ENCODE results near the gene SMYD3.

The SMYD3 gene

GRCh38 chr1:246318036-246318359 is 189.1 kb downstream of the SMYD3 start:
- H3K9ac ChIP-seq (ENCODE audit: low read length) = no peak overlapping the region
- H3K4me3 ChIP-seq (ENCODE audit: low read depth in 1 of 2, low read length in 2 of 2) = no peak overlapping the region
- no peak overlapping the region for H3K27ac ChIP-seq (ENCODE audit: low read depth, low read length)
- H3K9me3 ChIP-seq (ENCODE audit: low read length) = no peaks in the 10 kb centered on the region
- no peaks in the 10 kb centered on the region for H3K36me3 ChIP-seq (ENCODE audit: insufficient read depth, low read length)
- no peaks in the 10 kb centered on the region for H3K27me3 ChIP-seq (ENCODE audit: control insufficient read depth in 1 of 2, insufficient read depth in 2 of 2, low read length in 2 of 2)
- no peaks in the 10 kb centered on the region for H3K4me1 ChIP-seq (ENCODE audit: insufficient read depth, low read length)

GRCh38 chr1:246317332-246318035 is 189.6 kb downstream of the SMYD3 start:
- H3K9me3 ChIP-seq (ENCODE audit: low read length) = no peaks in the 10 kb centered on the region
- H3K9ac ChIP-seq (ENCODE audit: low read length) = no peak overlapping the region
- H3K27ac ChIP-seq (ENCODE audit: low read depth, low read length) = no peak overlapping the region
- H3K27me3 ChIP-seq (ENCODE audit: control insufficient read depth in 1 of 2, insufficient read depth in 2 of 2, low read length in 2 of 2) = no peaks in the 10 kb centered on the region
- H3K4me1 ChIP-seq (ENCODE audit: insufficient read depth, low read length) = no peaks in the 10 kb centered on the region
- H3K4me3 ChIP-seq (ENCODE audit: low read depth in 1 of 2, low read length in 2 of 2) = no peak overlapping the region
- H3K36me3 ChIP-seq (ENCODE audit: insufficient read depth, low read length) = no peaks in the 10 kb centered on the region

GRCh38 chr1:246311461-246311860 is 195.6 kb downstream of the SMYD3 start:
- H3K4me1 ChIP-seq (ENCODE audit: insufficient read depth, low read length) = no peaks in the 10 kb centered on the region
- H3K9me3 ChIP-seq (ENCODE audit: low read length) = no peaks in the 10 kb centered on the region
- no peak overlapping the region for H3K27ac ChIP-seq (ENCODE audit: low read depth, low read length)
- H3K4me3 ChIP-seq (ENCODE audit: low read depth in 1 of 2, low read length in 2 of 2) = no peak overlapping the region
- no peaks in the 10 kb centered on the region for H3K27me3 ChIP-seq (ENCODE audit: control insufficient read depth in 1 of 2, insufficient read depth in 2 of 2, low read length in 2 of 2)
- H3K9ac ChIP-seq (ENCODE audit: low read length) = no peak overlapping the region
- no peaks in the 10 kb centered on the region for H3K36me3 ChIP-seq (ENCODE audit: insufficient read depth, low read length)

GRCh38 chr1:246309247-246309884 is 197.7 kb downstream of the SMYD3 start:
- Histone ChIP-seq H3K4me1 (ENCODE audit: insufficient read depth, low read length) (no peaks in the 10 kb centered on the region), H3K27ac (ENCODE audit: low read depth, low read length) (no peak overlapping the region), H3K4me3 (ENCODE audit: low read depth in 1 of 2, low read length in 2 of 2) (no peak overlapping the region), H3K36me3 (ENCODE audit: insufficient read depth, low read length) (no peaks in the 10 kb centered on the region), H3K27me3 (ENCODE audit: control insufficient read depth in 1 of 2, insufficient read depth in 2 of 2, low read length in 2 of 2) (no peaks in the 10 kb centered on the region), H3K9ac (ENCODE audit: low read length) (no peak overlapping the region), H3K9me3 (ENCODE audit: low read length) (no peaks in the 10 kb centered on the region)

- Histone ChIP-seq H3K27ac (ENCODE audit: low read depth, low read length) (no peak overlapping the region), H3K4me3 (ENCODE audit: low read depth in 1 of 2, low read length in 2 of 2) (no peak overlapping the region), H3K27me3 (ENCODE audit: control insufficient read depth in 1 of 2, insufficient read depth in 2 of 2, low read length in 2 of 2) (no peaks in the 10 kb centered on the region), H3K9ac (ENCODE audit: low read length) (no peak overlapping the region), H3K4me1 (ENCODE audit: insufficient read depth, low read length) (no peaks in the 10 kb centered on the region), H3K36me3 (ENCODE audit: insufficient read depth, low read length) (no peaks in the 10 kb centered on the region), H3K9me3 (ENCODE audit: low read length) (no peaks in the 10 kb centered on the region)
Observed at GRCh38 chr1:246308533-246309075, 198.5 kb downstream of the SMYD3 start.

- H3K4me3 ChIP-seq (ENCODE audit: low read depth in 1 of 2, low read length in 2 of 2) = no peak overlapping the region
- H3K27ac ChIP-seq (ENCODE audit: low read depth, low read length) = no peak overlapping the region
- no peaks in the 10 kb centered on the region for H3K4me1 ChIP-seq (ENCODE audit: insufficient read depth, low read length)
- H3K9ac ChIP-seq (ENCODE audit: low read length) = no peak overlapping the region
- H3K9me3 ChIP-seq (ENCODE audit: low read length) = no peaks in the 10 kb centered on the region
- H3K27me3 ChIP-seq (ENCODE audit: control insufficient read depth in 1 of 2, insufficient read depth in 2 of 2, low read length in 2 of 2) = no peaks in the 10 kb centered on the region
- H3K36me3 ChIP-seq (ENCODE audit: insufficient read depth, low read length) = no peaks in the 10 kb centered on the region
Observed at GRCh38 chr1:246306415-246307037, 200.6 kb downstream of the SMYD3 start.

GRCh38 chr1:246304484-246305259 is 202.4 kb downstream of the SMYD3 start:
- no peaks in the 10 kb centered on the region for H3K9me3 ChIP-seq (ENCODE audit: low read length)
- no peaks in the 10 kb centered on the region for H3K4me1 ChIP-seq (ENCODE audit: insufficient read depth, low read length)
- no peak overlapping the region for H3K9ac ChIP-seq (ENCODE audit: low read length)
- no peak overlapping the region for H3K27ac ChIP-seq (ENCODE audit: low read depth, low read length)
- H3K27me3 ChIP-seq (ENCODE audit: control insufficient read depth in 1 of 2, insufficient read depth in 2 of 2, low read length in 2 of 2) = no peaks in the 10 kb centered on the region
- H3K4me3 ChIP-seq (ENCODE audit: low read depth in 1 of 2, low read length in 2 of 2) = no peak overlapping the region
- H3K36me3 ChIP-seq (ENCODE audit: insufficient read depth, low read length) = no peaks in the 10 kb centered on the region

GRCh38 chr1:246302711-246303317 is 204.3 kb downstream of the SMYD3 start:
- Histone ChIP-seq H3K36me3 (ENCODE audit: insufficient read depth, low read length) (no peaks in the 10 kb centered on the region), H3K27me3 (ENCODE audit: control insufficient read depth in 1 of 2, insufficient read depth in 2 of 2, low read length in 2 of 2) (no peaks in the 10 kb centered on the region), H3K9ac (ENCODE audit: low read length) (no peak overlapping the region), H3K27ac (ENCODE audit: low read depth, low read length) (no peak overlapping the region), H3K4me3 (ENCODE audit: low read depth in 1 of 2, low read length in 2 of 2) (no peak overlapping the region), H3K4me1 (ENCODE audit: insufficient read depth, low read length) (no peaks in the 10 kb centered on the region), H3K9me3 (ENCODE audit: low read length) (no peaks in the 10 kb centered on the region)

GRCh38 chr1:246302251-246302625 is 204.8 kb downstream of the SMYD3 start:
- Histone ChIP-seq H3K9me3 (ENCODE audit: low read length) (no peaks in the 10 kb centered on the region), H3K36me3 (ENCODE audit: insufficient read depth, low read length) (no peaks in the 10 kb centered on the region), H3K4me1 (ENCODE audit: insufficient read depth, low read length) (no peaks in the 10 kb centered on the region), H3K27ac (ENCODE audit: low read depth, low read length) (no peak overlapping the region), H3K4me3 (ENCODE audit: low read depth in 1 of 2, low read length in 2 of 2) (no peak overlapping the region), H3K27me3 (ENCODE audit: control insufficient read depth in 1 of 2, insufficient read depth in 2 of 2, low read length in 2 of 2) (no peaks in the 10 kb centered on the region), H3K9ac (ENCODE audit: low read length) (no peak overlapping the region)

GRCh38 chr1:246301553-246302250 is 205.4 kb downstream of the SMYD3 start:
- Histone ChIP-seq H3K36me3 (ENCODE audit: insufficient read depth, low read length) (no peaks in the 10 kb centered on the region), H3K4me3 (ENCODE audit: low read depth in 1 of 2, low read length in 2 of 2) (no peak overlapping the region), H3K27me3 (ENCODE audit: control insufficient read depth in 1 of 2, insufficient read depth in 2 of 2, low read length in 2 of 2) (no peaks in the 10 kb centered on the region), H3K4me1 (ENCODE audit: insufficient read depth, low read length) (no peaks in the 10 kb centered on the region), H3K9me3 (ENCODE audit: low read length) (no peaks in the 10 kb centered on the region), H3K9ac (ENCODE audit: low read length) (no peak overlapping the region), H3K27ac (ENCODE audit: low read depth, low read length) (no peak overlapping the region)
